ENCODE results near the gene COPS3. TPM values are rescaled to one million over a fixed set of nuclear protein-coding genes. Genes with fewer than 3 reads are reported as not detected.

Gene COPS3
- total and polyA plus RNA-seq, 2 of the 4 experiments (the other 2 are of a cell fraction) = 71.4 to 144 TPM

- no peak overlapping the region for H3K4me3 ChIP-seq (ENCODE audit: insufficient read depth, low read depth, low read length)
- in situ Hi-C loops (cut with MboI; ENCODE audit: low sequenced_read_pairs) (no loop called here), dilution Hi-C loops (cut with HindIII; ENCODE audit: low sequenced_read_pairs, unreplicated experiment) (no loop called here), intact Hi-C loops (cut with micrococcal nuclease) (no loop called here)
- 0 out of 2 replicates have a peak overlapping the region, but pooled peaks have one; percentile 15 for H3K14ac ChIP-seq (replicated peaks; ENCODE audit: low read depth, low read length)
- no peak overlapping the region for H2BK20ac ChIP-seq (ENCODE audit: low read depth, low read length)
- 88% methylated on average over 7 of the region's 15 CpGs; no CpG with 5 or more reads in 1 of the 2 experiments for WGBS, 2 experiments (ENCODE audit: extremely low coverage in 2 of 2, insufficient read length in 1 of 2)
- no peaks in the 10 kb centered on the region; the same call in 1 of the 2 replicates for H4K20me1 ChIP-seq (ENCODE audit: insufficient read depth, low read length)
- POLR2A ChIA-PET (ENCODE audit: unreplicated experiment) = interaction anchor here (0.6 kb wide), 1 partner anchor 198 kb away, joined by 6 read pairs; no protein-coding TSS in a partner anchor
- H3K4me1 ChIP-seq (ENCODE audit: control insufficient read depth, insufficient read depth, low read length) = peaks cover 23% of the 10 kb centered on the region
- H3K9me1 ChIP-seq (ENCODE audit: insufficient read depth, low read length) = peaks cover 8% of the 10 kb centered on the region; the same call in 1 of the 2 replicates
- no peak overlapping the region for H2BK5ac ChIP-seq (ENCODE audit: low read depth, low read length, poor library complexity, severe bottlenecking)
- no peak overlapping the region for H4K91ac ChIP-seq (ENCODE audit: insufficient read depth, low read depth, low read length)
- H3K56ac ChIP-seq (ENCODE audit: extremely low read depth, insufficient read depth, low read length) = no peak overlapping the region
- no peaks in the 10 kb centered on the region; the same call in 1 of the 2 replicates for H3K36me3 ChIP-seq (ENCODE audit: control insufficient read depth, insufficient read depth, low read length)
- H3K18ac ChIP-seq (ENCODE audit: low read depth, low read length) = no peak overlapping the region
- H2AK9ac ChIP-seq (replicated peaks; ENCODE audit: low read depth, low read length, poor library complexity) = no peak overlapping the region
- no peak overlapping the region for H3K4ac ChIP-seq (ENCODE audit: low read depth, low read length)
- no peak overlapping the region for H2AFZ ChIP-seq (replicated peaks; ENCODE audit: low read length, poor library complexity)
- TF ChIP-seq CHD1 (IDR thresholded peaks at IDR 0.05; ENCODE audit: low read depth, low read length) (no peak), RFX5 (IDR thresholded peaks at IDR 0.05; ENCODE audit: low read depth, low read length) (no peak), ELK1 (IDR thresholded peaks at IDR 0.05; ENCODE audit: borderline replicate concordance, low read depth, low read length) (no peak), BHLHE40 (IDR thresholded peaks at IDR 0.05; ENCODE audit: low read depth, low read length) (no peak), CTCF (conservative IDR thresholded peaks at IDR 0.05; ENCODE audit: low read depth, low read length) (no peak), RCOR1 (IDR thresholded peaks at IDR 0.05; ENCODE audit: insufficient replicate concordance, low read length) (no peak), MXI1 (IDR thresholded peaks at IDR 0.05; ENCODE audit: borderline replicate concordance, low read depth, low read length) (no peak), NFE2L2 (IDR thresholded peaks at IDR 0.05; ENCODE audit: low read depth, low read length) (no peak), USF2 (IDR thresholded peaks at IDR 0.05; ENCODE audit: low read depth, low read length) (no peak), RAD21 (IDR thresholded peaks at IDR 0.05; ENCODE audit: low read length) (no peak), FOS (IDR thresholded peaks at IDR 0.05; ENCODE audit: low read depth, low read length) (no peak), MAZ (IDR thresholded peaks at IDR 0.05; ENCODE audit: borderline replicate concordance, low read depth, low read length) (no peak)
- CTCF ChIA-PET = no interaction called here
- H2BK15ac ChIP-seq (ENCODE audit: low read depth, low read length) = no peak overlapping the region
- no peak for DNase-seq
- no peak overlapping the region for H3K23ac ChIP-seq (ENCODE audit: low read depth, low read length)
- no peak overlapping the region for H3K4me2 ChIP-seq (ENCODE audit: low read depth, low read length)
- H3K9me3 ChIP-seq (ENCODE audit: control insufficient read depth, insufficient read depth, low read length) = no peaks in the 10 kb centered on the region
- no peak overlapping the region for H3K9ac ChIP-seq (ENCODE audit: low read depth, low read length)
- peak overlapping the region; percentile 63 for H2AK5ac ChIP-seq (ENCODE audit: low read depth, low read length)
- no peaks in the 10 kb centered on the region; a peak in 1 of 4 replicates for H3K79me1 ChIP-seq (ENCODE audit: low read depth in 1 of 2, low read length in 2 of 2)
- no peak overlapping the region for H4K8ac ChIP-seq (ENCODE audit: low read depth in 2 of 2, low read length in 2 of 2)
- no peaks in the 10 kb centered on the region for H3K27me3 ChIP-seq (ENCODE audit: control insufficient read depth, insufficient read depth, low read length)
- no peak overlapping the region for H4K5ac ChIP-seq (ENCODE audit: low read depth, low read length)
- no TSS peak for BruUV-seq (replicated peaks)
- no peak for ATAC-seq (ENCODE audit: low read depth)
- H3K27ac ChIP-seq (ENCODE audit: insufficient read depth, low read length) = no peak overlapping the region
- no peak overlapping the region for H2BK120ac ChIP-seq (ENCODE audit: low read depth, low read length)
Observed at GRCh38 chr17:17204041-17204591, 76.9 kb downstream of the COPS3 start.
